ENCODE results near the gene MYH15. TPM values are rescaled to one million over a fixed set of nuclear protein-coding genes. Genes with fewer than 3 reads are reported as not detected.

MYH15 gene
- polyA plus RNA-seq, 3 donors, result not detected

- Histone ChIP-seq H2AFZ (ENCODE audit: insufficient read depth, low read depth, low read length, poor library complexity, severe bottlenecking) (no peak overlapping the region), H3K9me3 (replicated peaks in 1 of 2; ENCODE audit: control insufficient read depth in 1 of 2, insufficient read depth in 1 of 2, low read length in 2 of 2) (no peaks in the 10 kb centered on the region), H3K4me1 (ENCODE audit: control insufficient read depth in 1 of 2, insufficient read depth in 2 of 2, low read length in 2 of 2) (no peaks in the 10 kb centered on the region), H4K20me1 (ENCODE audit: insufficient read depth, low read length) (no peaks in the 10 kb centered on the region), H3K79me2 (ENCODE audit: insufficient read depth, low read length) (no peaks in the 10 kb centered on the region), H3K4me2 (replicated peaks; ENCODE audit: extremely low read depth, low read length, poor library complexity, severe bottlenecking) (no peak overlapping the region), H3K36me3 (replicated peaks in 1 of 2; ENCODE audit: control insufficient read depth in 1 of 2, insufficient read depth in 2 of 2, low read length in 2 of 2) (no peaks in the 10 kb centered on the region), H3K9ac (ENCODE audit: insufficient read depth, low read length, poor library complexity, severe bottlenecking) (no peak overlapping the region), H3K27ac (ENCODE audit: low read depth in 1 of 2, low read length in 2 of 2) (no peak overlapping the region), H3K4me3 (replicated peaks in 1 of 3; ENCODE audit: low read depth in 2 of 3, low read length in 3 of 3) (no peak overlapping the region), H3K27me3 (ENCODE audit: control insufficient read depth in 2 of 2, insufficient read depth in 2 of 2, low read length in 2 of 2) (no peaks in the 10 kb centered on the region)
- H3K27me3 Mint-ChIP-seq (ENCODE audit: low read depth in 3 of 3), result no peaks in the 10 kb centered on the region
- H3K4me3 Mint-ChIP-seq, result no peak overlapping the region
- peaks cover 0 to 6% (median 0%) of the 10 kb centered on the region in 7 donors for H3K9me3 Mint-ChIP-seq
- no peaks in the 10 kb centered on the region for H3K36me3 Mint-ChIP-seq
- no CpG with 5 or more reads among the region's 1 CpG for WGBS (ENCODE audit: insufficient coverage)
- DNase-seq, result no peak
- intact Hi-C loops (cut with micrococcal nuclease), result no loop called here
- H3K27ac Mint-ChIP-seq, result no peak overlapping the region
- H3K4me1 Mint-ChIP-seq, result peaks cover 13% of the 10 kb centered on the region
- TF ChIP-seq CTCF (IDR thresholded peaks at IDR 0.05), result no peak
These were observed 114.1 kb downstream of the MYH15 start for GRCh38 chr3:108396336-108396735.

- H3K36me3 Mint-ChIP-seq, result no peaks in the 10 kb centered on the region
- peaks cover 14% of the 10 kb centered on the region for H3K4me1 Mint-ChIP-seq
- Histone ChIP-seq H3K4me1 (ENCODE audit: control insufficient read depth in 1 of 2, insufficient read depth in 2 of 2, low read length in 2 of 2) (no peaks in the 10 kb centered on the region), H3K27ac (ENCODE audit: low read depth in 1 of 2, low read length in 2 of 2) (no peak overlapping the region), H3K27me3 (ENCODE audit: control insufficient read depth in 2 of 2, insufficient read depth in 2 of 2, low read length in 2 of 2) (no peaks in the 10 kb centered on the region), H3K9ac (ENCODE audit: insufficient read depth, low read length, poor library complexity, severe bottlenecking) (no peak overlapping the region), H2AFZ (ENCODE audit: insufficient read depth, low read depth, low read length, poor library complexity, severe bottlenecking) (no peak overlapping the region), H3K4me3 (replicated peaks in 1 of 3; ENCODE audit: low read depth in 2 of 3, low read length in 3 of 3) (no peak overlapping the region), H3K79me2 (ENCODE audit: insufficient read depth, low read length) (no peaks in the 10 kb centered on the region), H3K4me2 (replicated peaks; ENCODE audit: extremely low read depth, low read length, poor library complexity, severe bottlenecking) (no peak overlapping the region), H3K9me3 (replicated peaks in 1 of 2; ENCODE audit: control insufficient read depth in 1 of 2, insufficient read depth in 1 of 2, low read length in 2 of 2) (no peaks in the 10 kb centered on the region), H3K36me3 (replicated peaks in 1 of 2; ENCODE audit: control insufficient read depth in 1 of 2, insufficient read depth in 2 of 2, low read length in 2 of 2) (no peaks in the 10 kb centered on the region), H4K20me1 (ENCODE audit: insufficient read depth, low read length) (no peaks in the 10 kb centered on the region)
- intact Hi-C loops (cut with micrococcal nuclease), result no loop called here
- no CpG with 5 or more reads among the region's 3 CpGs for WGBS (ENCODE audit: insufficient coverage)
- no peak for TF ChIP-seq CTCF (IDR thresholded peaks at IDR 0.05)
- no peak for DNase-seq
- H3K27ac Mint-ChIP-seq, result no peak overlapping the region
- H3K27me3 Mint-ChIP-seq (ENCODE audit: low read depth in 3 of 3), result peaks cover 0 to 1% (median 0%) of the 10 kb centered on the region in 3 donors
- peaks cover 0 to 1% (median 0%) of the 10 kb centered on the region in 7 donors for H3K9me3 Mint-ChIP-seq
- no peak overlapping the region for H3K4me3 Mint-ChIP-seq
These were observed 115.8 kb downstream of the MYH15 start for GRCh38 chr3:108394563-108394962.

All from CD14-positive monocyte (primary cell).